Activated T-cell treated with anti-CD3 and anti-CD28 coated beads, Interleukin-2, amount 50 U/mL, for 72 hours (primary cell): ENCODE data around the gene EPHB6. TPM values are rescaled to one million over a fixed set of nuclear protein-coding genes. Genes with fewer than 3 reads are reported as not detected.

Experiments used
- ATAC-seq, 2 donors: fragments of 150-1000 bp; cut with Tn5 transposase; replicated peaks in 1 of 2; 2 replicates each; pipeline ENCODE4 v1.10.0; 2021; ENCODE audit warnings: moderate library complexity in 2 of 2, mild to moderate bottlenecking in 1 of 2
- DNase-seq, 2 donors: peaks; one replicate each; pipeline ENCODE4 v3.0.0; 2021 to 2022; ENCODE audit warnings: mixed read lengths in 1 of 2
- H3K27ac Mint-ChIP-seq: one replicate; pipeline ENCODE4 v1.8.0; 2022; ENCODE audit warnings: mild to moderate bottlenecking, moderate library complexity, mixed read lengths
- H3K27me3 Mint-ChIP-seq: one replicate; pipeline ENCODE4 v1.8.0; 2022; ENCODE audit warnings: low read depth, mixed read lengths
- H3K36me3 Mint-ChIP-seq, 2 donors: one replicate each; pipeline ENCODE4 v1.8.0; 2022; ENCODE audit warnings: mixed read lengths in 2 of 2, mild to moderate bottlenecking in 1 of 2; ENCODE audit not compliant: insufficient read depth in 2 of 2
- H3K4me1 Mint-ChIP-seq: one replicate; pipeline ENCODE4 v1.8.0; 2022; ENCODE audit warnings: low read depth, mixed read lengths
- H3K4me3 Mint-ChIP-seq, 2 donors: one replicate each; pipeline ENCODE4 v1.8.0; 2022; ENCODE audit warnings: mild to moderate bottlenecking in 2 of 2, mixed read lengths in 2 of 2, moderate library complexity in 2 of 2
- H3K9me3 Mint-ChIP-seq, 2 donors: one replicate each; pipeline ENCODE4 v1.8.0; 2022; ENCODE audit warnings: mixed read lengths in 2 of 2
- total RNA-seq, 2 donors: library from RNA; stranded (reverse); gene quantifications; one replicate each; pipeline ENCODE4 v1.2.3, GENCODE V29; 2022

EPHB6 gene
- total RNA-seq, 2 donors from 2014 or later = 10.9 to 13.6 TPM

DNA sequence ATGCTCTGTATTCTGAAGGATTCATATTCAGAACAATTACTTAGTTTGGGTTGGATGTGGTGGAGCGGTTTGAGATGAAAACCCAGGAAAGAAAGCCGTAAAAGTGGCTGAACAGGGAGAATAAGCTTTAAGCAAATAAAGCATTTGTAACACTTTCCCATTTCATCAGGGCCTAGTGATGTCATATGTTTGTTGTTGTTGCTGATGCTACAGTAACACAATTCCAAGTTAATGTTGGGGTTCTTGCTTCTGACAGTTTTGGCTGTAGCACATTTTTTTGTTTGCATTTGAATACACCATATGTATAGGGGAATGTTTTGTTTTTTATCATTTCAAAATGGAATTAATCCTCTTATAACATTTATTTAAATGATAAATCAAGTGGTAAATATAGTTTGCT lies 40.4 kb upstream of the EPHB6 start:
- H3K36me3 Mint-ChIP-seq = no peaks in the 10 kb centered on the region
- peaks cover 78% of the 10 kb centered on the region for H3K4me1 Mint-ChIP-seq
- no peak for ATAC-seq
- no peaks in the 10 kb centered on the region for H3K9me3 Mint-ChIP-seq
- peak overlapping the region in 1 of 2 donors; percentile 6 for H3K4me3 Mint-ChIP-seq
- H3K27ac Mint-ChIP-seq = no peak overlapping the region
- no peak for DNase-seq
- peaks cover 7% of the 10 kb centered on the region for H3K27me3 Mint-ChIP-seq

GRCh38 chr7:142815134-142815533 lies 39.7 kb upstream of the EPHB6 start:
- Mint-ChIP-seq H3K36me3 (no peaks in the 10 kb centered on the region), H3K4me1 (peaks cover 72% of the 10 kb centered on the region), H3K9me3 (no peaks in the 10 kb centered on the region), H3K4me3 (no peak overlapping the region), H3K27ac (no peak overlapping the region), H3K27me3 (peaks cover 7% of the 10 kb centered on the region)
- ATAC-seq (no peak), DNase-seq (no peak)

DNA sequence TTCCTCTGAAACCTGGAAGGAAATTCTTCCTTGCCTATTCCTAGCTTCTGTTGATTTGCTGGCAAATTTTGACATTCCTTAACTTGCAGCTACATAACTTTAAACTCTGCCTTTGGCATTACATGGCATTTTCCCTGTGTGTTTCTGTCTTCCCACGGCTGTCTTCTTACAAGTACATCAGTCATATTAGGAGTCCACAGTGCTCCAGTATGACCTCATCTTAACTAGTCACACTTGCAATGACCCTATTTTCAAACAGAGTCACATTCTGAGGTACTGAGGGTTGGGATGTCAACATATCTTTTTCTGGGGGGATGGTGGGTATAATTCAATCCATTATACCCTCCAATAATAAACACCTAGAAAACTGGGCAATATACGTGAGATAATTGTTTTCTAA lies 37.4 kb upstream of the EPHB6 start:
- H3K4me1 Mint-ChIP-seq = peaks cover 49% of the 10 kb centered on the region
- H3K4me3 Mint-ChIP-seq = no peak overlapping the region
- H3K9me3 Mint-ChIP-seq = peaks cover 0 to 3% of the 10 kb centered on the region in 2 donors
- H3K27ac Mint-ChIP-seq = no peak overlapping the region
- DNase-seq (no peak), ATAC-seq (peak; percentile 50 to 73)
- peaks cover 7% of the 10 kb centered on the region for H3K27me3 Mint-ChIP-seq
- peaks cover 3 to 6% of the 10 kb centered on the region in 2 donors for H3K36me3 Mint-ChIP-seq

GRCh38 chr7:142819530-142819929 lies 35.3 kb upstream of the EPHB6 start:
- Mint-ChIP-seq H3K4me3 (no peak overlapping the region), H3K36me3 (peaks cover 6% of the 10 kb centered on the region in 2 donors), H3K27ac (no peak overlapping the region), H3K4me1 (peaks cover 29% of the 10 kb centered on the region), H3K9me3 (peaks cover 0 to 6% of the 10 kb centered on the region in 2 donors), H3K27me3 (peaks cover 7% of the 10 kb centered on the region)
- no peak for ATAC-seq
- DNase-seq = no peak

- Mint-ChIP-seq H3K27me3 (no peaks in the 10 kb centered on the region), H3K27ac (no peak overlapping the region), H3K4me3 (no peak overlapping the region), H3K36me3 (peaks cover 9 to 11% of the 10 kb centered on the region in 2 donors), H3K4me1 (peaks cover 12% of the 10 kb centered on the region), H3K9me3 (peaks cover 0 to 9% of the 10 kb centered on the region in 2 donors)
- ATAC-seq (no peak), DNase-seq (no peak)
These were observed 32.2 kb upstream of the EPHB6 start for GRCh38 chr7:142822714-142823113.

GRCh38 chr7:142827951-142828500 lies 26.9 kb upstream of the EPHB6 start:
- Mint-ChIP-seq H3K4me1 (peaks cover 11% of the 10 kb centered on the region), H3K27me3 (no peaks in the 10 kb centered on the region), H3K36me3 (peaks cover 3 to 7% of the 10 kb centered on the region in 2 donors), H3K27ac (no peak overlapping the region), H3K9me3 (peaks cover 0 to 6% of the 10 kb centered on the region in 2 donors), H3K4me3 (no peak overlapping the region)
- ATAC-seq (no peak), DNase-seq (no peak)

DNA sequence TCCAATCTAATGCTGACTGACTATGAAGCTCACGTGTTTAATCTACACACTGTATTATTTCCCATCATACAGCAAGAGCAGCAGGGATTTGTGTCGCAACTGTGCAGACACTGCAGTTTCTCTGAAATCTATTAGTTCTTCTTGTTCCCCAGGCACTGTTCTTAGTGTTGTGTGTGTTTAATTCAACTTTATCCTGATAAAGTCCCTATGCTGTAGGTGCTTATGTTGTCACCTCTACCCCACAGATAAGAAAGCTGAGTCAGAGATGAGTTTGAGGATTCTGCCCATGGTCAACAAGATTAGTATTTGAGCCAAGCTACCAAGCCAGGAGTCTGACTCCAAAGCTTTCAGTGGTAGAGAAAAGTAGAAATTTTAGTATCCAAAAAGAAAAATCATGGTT lies 22.5 kb upstream of the EPHB6 start:
- DNase-seq (no peak), ATAC-seq (no peak)
- H3K4me1 Mint-ChIP-seq = peaks cover 31% of the 10 kb centered on the region
- H3K9me3 Mint-ChIP-seq = no peaks in the 10 kb centered on the region
- H3K27ac Mint-ChIP-seq = no peak overlapping the region
- H3K4me3 Mint-ChIP-seq = no peak overlapping the region
- H3K36me3 Mint-ChIP-seq = no peaks in the 10 kb centered on the region
- no peaks in the 10 kb centered on the region for H3K27me3 Mint-ChIP-seq

- ATAC-seq (peak in 1 of 2 donors; percentile 53), DNase-seq (no peak)
- Mint-ChIP-seq H3K4me1 (peaks cover 25% of the 10 kb centered on the region), H3K36me3 (no peaks in the 10 kb centered on the region), H3K27ac (peak overlapping the region; percentile 3), H3K27me3 (no peaks in the 10 kb centered on the region), H3K4me3 (no peak overlapping the region), H3K9me3 (no peaks in the 10 kb centered on the region)
These were observed 21.5 kb upstream of the EPHB6 start for GRCh38 chr7:142833174-142834048.

DNA sequence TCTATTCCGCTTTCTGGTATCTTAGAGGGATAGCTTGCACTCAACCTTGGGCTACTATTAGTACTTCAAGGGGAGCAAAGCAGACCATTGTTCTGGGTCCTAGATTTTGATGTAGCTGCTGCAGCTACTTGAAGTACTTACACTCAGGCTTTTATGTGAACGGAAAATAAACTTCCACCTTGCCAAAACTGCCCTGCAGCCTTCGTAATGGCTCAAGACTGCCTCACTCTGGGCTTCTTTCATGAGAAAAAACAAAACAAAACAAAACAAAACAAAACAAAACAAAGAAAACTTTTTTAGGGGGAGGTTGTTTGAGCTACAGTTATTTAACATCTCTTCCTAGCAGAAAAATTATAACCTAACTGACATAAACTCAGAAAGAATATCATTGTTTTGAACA lies 19.4 kb upstream of the EPHB6 start:
- H3K27me3 Mint-ChIP-seq = no peaks in the 10 kb centered on the region
- DNase-seq (no peak), ATAC-seq (peak in 1 of 2 donors; percentile 36)
- H3K36me3 Mint-ChIP-seq = no peaks in the 10 kb centered on the region
- no peaks in the 10 kb centered on the region for H3K9me3 Mint-ChIP-seq
- H3K27ac Mint-ChIP-seq = no peak overlapping the region
- peak overlapping the region in 1 of 2 donors; percentile 34 for H3K4me3 Mint-ChIP-seq
- H3K4me1 Mint-ChIP-seq = peaks cover 25% of the 10 kb centered on the region

DNA sequence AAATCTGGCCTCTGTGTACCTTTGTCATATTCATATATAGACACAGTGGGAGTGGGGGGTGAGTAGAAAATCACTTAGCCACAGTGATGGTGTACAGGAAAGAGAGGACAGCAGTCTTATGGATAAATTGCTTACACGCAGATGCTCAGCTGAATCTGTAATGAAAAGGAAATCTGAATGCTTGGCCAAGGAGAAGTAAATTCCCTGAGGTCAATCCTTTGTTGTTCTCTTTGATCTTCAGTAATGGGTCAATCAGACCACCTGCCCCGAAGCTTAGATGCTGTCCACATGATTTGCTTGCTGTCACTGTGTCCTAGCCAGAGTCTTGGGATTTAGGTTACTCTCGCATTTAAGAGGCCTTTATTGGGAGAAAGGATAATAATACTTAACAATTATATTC lies 18.4 kb upstream of the EPHB6 start:
- ATAC-seq (no peak), DNase-seq (no peak)
- no peaks in the 10 kb centered on the region for H3K27me3 Mint-ChIP-seq
- H3K27ac Mint-ChIP-seq = no peak overlapping the region
- no peaks in the 10 kb centered on the region for H3K9me3 Mint-ChIP-seq
- peaks cover 24% of the 10 kb centered on the region for H3K4me1 Mint-ChIP-seq
- H3K36me3 Mint-ChIP-seq = no peaks in the 10 kb centered on the region
- H3K4me3 Mint-ChIP-seq = no peak overlapping the region

GRCh38 chr7:142838461-142839213 lies 16.2 kb upstream of the EPHB6 start:
- Mint-ChIP-seq H3K27ac (no peak overlapping the region), H3K36me3 (no peaks in the 10 kb centered on the region), H3K9me3 (no peaks in the 10 kb centered on the region), H3K4me1 (peaks cover 20% of the 10 kb centered on the region), H3K4me3 (no peak overlapping the region), H3K27me3 (no peaks in the 10 kb centered on the region)
- no peak for DNase-seq
- no peak for ATAC-seq

DNA sequence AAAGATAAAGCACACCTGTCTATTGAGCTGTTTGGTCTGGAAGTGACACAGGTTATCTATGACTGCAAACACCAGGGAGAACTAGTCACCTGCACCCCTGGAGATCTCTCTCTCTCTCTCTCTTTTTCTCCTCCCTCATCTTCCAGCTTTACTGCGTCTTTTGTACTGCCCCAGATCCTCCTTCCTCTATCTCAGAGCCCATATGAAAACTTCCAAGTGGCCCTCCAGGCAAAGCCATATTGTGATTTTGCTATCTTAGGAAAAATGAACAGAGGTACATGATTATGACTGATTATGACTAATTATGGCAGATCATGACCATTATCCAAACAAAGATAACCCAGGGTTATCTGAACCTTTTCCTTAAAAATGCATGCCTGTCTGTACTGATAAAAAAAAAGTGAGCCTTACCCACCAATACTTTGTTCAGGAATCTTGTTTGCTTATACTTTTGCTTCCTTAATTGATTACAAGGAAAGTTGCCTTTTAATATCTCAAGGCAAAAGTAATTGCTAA lies 12.6 kb upstream of the EPHB6 start:
- Mint-ChIP-seq H3K36me3 (no peaks in the 10 kb centered on the region), H3K4me3 (no peak overlapping the region), H3K4me1 (no peaks in the 10 kb centered on the region), H3K9me3 (no peaks in the 10 kb centered on the region), H3K27me3 (no peaks in the 10 kb centered on the region), H3K27ac (no peak overlapping the region)
- ATAC-seq (no peak), DNase-seq (no peak)

- ATAC-seq = no peak
- H3K36me3 Mint-ChIP-seq = no peaks in the 10 kb centered on the region
- H3K27ac Mint-ChIP-seq = no peak overlapping the region
These were observed 7.5 kb upstream of the EPHB6 start for GRCh38 chr7:142847353-142847752.

More at GRCh38 chr7:142847353-142847752, 7.5 kb upstream of the EPHB6 start:
- Mint-ChIP-seq H3K27me3 (peaks cover 4% of the 10 kb centered on the region), H3K4me1 (peaks cover 11% of the 10 kb centered on the region), H3K9me3 (no peaks in the 10 kb centered on the region), H3K4me3 (no peak overlapping the region)
- DNase-seq = no peak
